Erythroblast (primary cell): Measurements from ENCODE around the gene RAB44.
"Not testable (repeated sequence)": the region's sequence is repeated elsewhere in the genome, so short reads cannot be mapped to it uniquely, and the experiment has no call there.

ENCODE experiments used
- GATA1 ChIP-seq: IDR thresholded peaks from 2 replicates; pipeline ENCODE4 v1.6.1; 2011; ENCODE audit warnings: low read depth, mild to moderate bottlenecking, control low read depth, low read length, moderate library complexity
- POLR2A ChIP-seq: IDR thresholded peaks from 2 replicates; pipeline ENCODE4 v1.6.1; 2011; ENCODE audit warnings: mild to moderate bottlenecking, low read length

DNA sequence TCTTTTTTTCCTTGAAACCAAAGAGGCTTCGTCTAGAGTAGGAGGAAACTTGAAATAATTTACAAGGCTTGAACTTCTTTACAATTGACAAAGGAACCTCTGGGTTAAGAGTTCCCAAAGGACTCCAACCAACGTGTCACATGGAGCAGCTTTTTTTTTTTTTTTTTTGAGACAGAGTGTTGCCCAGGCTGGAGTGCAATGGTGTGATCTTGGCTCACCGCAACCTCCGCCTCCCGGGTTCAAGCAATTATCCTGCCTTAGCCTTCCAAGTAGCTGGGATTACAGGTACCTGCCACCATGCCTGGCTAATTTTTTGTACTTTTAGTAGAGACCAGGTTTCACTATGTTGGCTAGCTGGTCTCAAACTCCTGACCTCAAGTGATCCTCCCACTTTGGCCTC lies 43.2 kb upstream of the RAB44 start:
- not testable (repeated sequence) for TF ChIP-seq POLR2A, GATA1
